Femur (tissue), 1 donor: ENCODE measurements around the gene NCAN.

ENCODE experiments used
- DNase-seq: peaks from one replicate; pipeline ENCODE4 v3.0.0-alpha.2; 2017

Gene NCAN

GRCh38 chr19:19297759-19298158 is 86.0 kb downstream of the NCAN start:
- no peak for DNase-seq

- DNase-seq: no peak
These were observed 88.9 kb downstream of the NCAN start for GRCh38 chr19:19300613-19301012.
